ENCODE results near the gene DPP7.

GRCh38 chr9:137068539-137069507 lies 45.7 kb downstream of the DPP7 start:
- TF ChIP-seq POLR2AphosphoS5 (IDR thresholded peaks at IDR 0.05; ENCODE audit: low read depth, low read length) (no peak), SIN3A (IDR thresholded peaks at IDR 0.05; ENCODE audit: borderline replicate concordance, insufficient read depth, low read length) (no peak), TAF1 (IDR thresholded peaks at IDR 0.05; ENCODE audit: borderline replicate concordance, insufficient read depth, low read length) (no peak)
- TF ChIP-seq, protein P1, sequence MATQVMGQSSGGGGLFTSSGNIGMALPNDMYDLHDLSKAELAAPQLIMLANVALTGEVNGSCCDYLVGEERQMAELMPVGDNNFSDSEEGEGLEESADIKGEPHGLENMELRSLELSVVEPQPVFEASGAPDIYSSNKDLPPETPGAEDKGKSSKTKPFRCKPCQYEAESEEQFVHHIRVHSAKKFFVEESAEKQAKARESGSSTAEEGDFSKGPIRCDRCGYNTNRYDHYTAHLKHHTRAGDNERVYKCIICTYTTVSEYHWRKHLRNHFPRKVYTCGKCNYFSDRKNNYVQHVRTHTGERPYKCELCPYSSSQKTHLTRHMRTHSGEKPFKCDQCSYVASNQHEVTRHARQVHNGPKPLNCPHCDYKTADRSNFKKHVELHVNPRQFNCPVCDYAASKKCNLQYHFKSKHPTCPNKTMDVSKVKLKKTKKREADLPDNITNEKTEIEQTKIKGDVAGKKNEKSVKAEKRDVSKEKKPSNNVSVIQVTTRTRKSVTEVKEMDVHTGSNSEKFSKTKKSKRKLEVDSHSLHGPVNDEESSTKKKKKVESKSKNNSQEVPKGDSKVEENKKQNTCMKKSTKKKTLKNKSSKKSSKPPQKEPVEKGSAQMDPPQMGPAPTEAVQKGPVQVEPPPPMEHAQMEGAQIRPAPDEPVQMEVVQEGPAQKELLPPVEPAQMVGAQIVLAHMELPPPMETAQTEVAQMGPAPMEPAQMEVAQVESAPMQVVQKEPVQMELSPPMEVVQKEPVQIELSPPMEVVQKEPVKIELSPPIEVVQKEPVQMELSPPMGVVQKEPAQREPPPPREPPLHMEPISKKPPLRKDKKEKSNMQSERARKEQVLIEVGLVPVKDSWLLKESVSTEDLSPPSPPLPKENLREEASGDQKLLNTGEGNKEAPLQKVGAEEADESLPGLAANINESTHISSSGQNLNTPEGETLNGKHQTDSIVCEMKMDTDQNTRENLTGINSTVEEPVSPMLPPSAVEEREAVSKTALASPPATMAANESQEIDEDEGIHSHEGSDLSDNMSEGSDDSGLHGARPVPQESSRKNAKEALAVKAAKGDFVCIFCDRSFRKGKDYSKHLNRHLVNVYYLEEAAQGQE (IDR thresholded peaks at IDR 0.05; ENCODE audit: insufficient read depth in 1 of 2, low read depth in 2 of 2, low read length in 2 of 2), result no peak

Measured in PFSK-1 (cell line).